ENCODE data around the gene PDK2. TPM values are rescaled to one million over a fixed set of nuclear protein-coding genes. Genes with fewer than 3 reads are reported as not detected.

PDK2 gene
- total and polyA plus RNA-seq, 9 of the 15 experiments (the other 6 are each of a cell fraction or from before 2014, with no cell fraction given): 0.03 to 2.5 (median 1.4) TPM

GRCh38 chr17:50094753-50095619, at the start of gene PDK2 (continued):
- TF ChIP-seq ZZZ3 (IDR thresholded peaks at IDR 0.05): no peak
- peak; percentile 81 for TF ChIP-seq ASH1L (IDR thresholded peaks at IDR 0.05; ENCODE audit: borderline replicate concordance, low read depth, partially characterized antibody)
- TF ChIP-seq, protein P1, sequence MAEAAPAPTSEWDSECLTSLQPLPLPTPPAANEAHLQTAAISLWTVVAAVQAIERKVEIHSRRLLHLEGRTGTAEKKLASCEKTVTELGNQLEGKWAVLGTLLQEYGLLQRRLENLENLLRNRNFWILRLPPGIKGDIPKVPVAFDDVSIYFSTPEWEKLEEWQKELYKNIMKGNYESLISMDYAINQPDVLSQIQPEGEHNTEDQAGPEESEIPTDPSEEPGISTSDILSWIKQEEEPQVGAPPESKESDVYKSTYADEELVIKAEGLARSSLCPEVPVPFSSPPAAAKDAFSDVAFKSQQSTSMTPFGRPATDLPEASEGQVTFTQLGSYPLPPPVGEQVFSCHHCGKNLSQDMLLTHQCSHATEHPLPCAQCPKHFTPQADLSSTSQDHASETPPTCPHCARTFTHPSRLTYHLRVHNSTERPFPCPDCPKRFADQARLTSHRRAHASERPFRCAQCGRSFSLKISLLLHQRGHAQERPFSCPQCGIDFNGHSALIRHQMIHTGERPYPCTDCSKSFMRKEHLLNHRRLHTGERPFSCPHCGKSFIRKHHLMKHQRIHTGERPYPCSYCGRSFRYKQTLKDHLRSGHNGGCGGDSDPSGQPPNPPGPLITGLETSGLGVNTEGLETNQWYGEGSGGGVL (CRISPR knock-in tag; IDR thresholded peaks at IDR 0.05): no peak
- no peak for TF ChIP-seq SIN3A (IDR thresholded peaks at IDR 0.05; ENCODE audit: borderline replicate concordance in 2 of 2, control insufficient read depth in 1 of 2, low read depth in 2 of 2, low read length in 2 of 2)
- TF ChIP-seq, protein P2, sequence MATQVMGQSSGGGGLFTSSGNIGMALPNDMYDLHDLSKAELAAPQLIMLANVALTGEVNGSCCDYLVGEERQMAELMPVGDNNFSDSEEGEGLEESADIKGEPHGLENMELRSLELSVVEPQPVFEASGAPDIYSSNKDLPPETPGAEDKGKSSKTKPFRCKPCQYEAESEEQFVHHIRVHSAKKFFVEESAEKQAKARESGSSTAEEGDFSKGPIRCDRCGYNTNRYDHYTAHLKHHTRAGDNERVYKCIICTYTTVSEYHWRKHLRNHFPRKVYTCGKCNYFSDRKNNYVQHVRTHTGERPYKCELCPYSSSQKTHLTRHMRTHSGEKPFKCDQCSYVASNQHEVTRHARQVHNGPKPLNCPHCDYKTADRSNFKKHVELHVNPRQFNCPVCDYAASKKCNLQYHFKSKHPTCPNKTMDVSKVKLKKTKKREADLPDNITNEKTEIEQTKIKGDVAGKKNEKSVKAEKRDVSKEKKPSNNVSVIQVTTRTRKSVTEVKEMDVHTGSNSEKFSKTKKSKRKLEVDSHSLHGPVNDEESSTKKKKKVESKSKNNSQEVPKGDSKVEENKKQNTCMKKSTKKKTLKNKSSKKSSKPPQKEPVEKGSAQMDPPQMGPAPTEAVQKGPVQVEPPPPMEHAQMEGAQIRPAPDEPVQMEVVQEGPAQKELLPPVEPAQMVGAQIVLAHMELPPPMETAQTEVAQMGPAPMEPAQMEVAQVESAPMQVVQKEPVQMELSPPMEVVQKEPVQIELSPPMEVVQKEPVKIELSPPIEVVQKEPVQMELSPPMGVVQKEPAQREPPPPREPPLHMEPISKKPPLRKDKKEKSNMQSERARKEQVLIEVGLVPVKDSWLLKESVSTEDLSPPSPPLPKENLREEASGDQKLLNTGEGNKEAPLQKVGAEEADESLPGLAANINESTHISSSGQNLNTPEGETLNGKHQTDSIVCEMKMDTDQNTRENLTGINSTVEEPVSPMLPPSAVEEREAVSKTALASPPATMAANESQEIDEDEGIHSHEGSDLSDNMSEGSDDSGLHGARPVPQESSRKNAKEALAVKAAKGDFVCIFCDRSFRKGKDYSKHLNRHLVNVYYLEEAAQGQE (IDR thresholded peaks at IDR 0.05; ENCODE audit: borderline replicate concordance): peak; percentile 51
- TF ChIP-seq, protein P2 (CRISPR knock-in tag; IDR thresholded peaks at IDR 0.05; ENCODE audit: low read depth): no peak
- TF ChIP-seq RBFOX2 (IDR thresholded peaks at IDR 0.05; ENCODE audit: low read depth, low read length): 0 out of 2 replicates have a peak, but pooled peaks have one; percentile 15
- TF ChIP-seq TEAD1 (CRISPR knock-in tag; IDR thresholded peaks at IDR 0.05): peak in 1 of 2 experiments; percentile 73; a peak in 1 of 4 replicates
- TF ChIP-seq CREM (IDR thresholded peaks at IDR 0.05; ENCODE audit: low read depth): peak; percentile 36
- TF ChIP-seq ZNF282 (CRISPR knock-in tag; IDR thresholded peaks at IDR 0.05): no peak; the same call in 1 of the 2 replicates
- TF ChIP-seq L3MBTL2 (IDR thresholded peaks at IDR 0.05): peak; percentile 95
- 0 out of 2 replicates have a peak, but pooled peaks have one; percentile 16 for TF ChIP-seq EGR1 (conservative IDR thresholded peaks at IDR 0.05)
- TF ChIP-seq, protein P3, sequence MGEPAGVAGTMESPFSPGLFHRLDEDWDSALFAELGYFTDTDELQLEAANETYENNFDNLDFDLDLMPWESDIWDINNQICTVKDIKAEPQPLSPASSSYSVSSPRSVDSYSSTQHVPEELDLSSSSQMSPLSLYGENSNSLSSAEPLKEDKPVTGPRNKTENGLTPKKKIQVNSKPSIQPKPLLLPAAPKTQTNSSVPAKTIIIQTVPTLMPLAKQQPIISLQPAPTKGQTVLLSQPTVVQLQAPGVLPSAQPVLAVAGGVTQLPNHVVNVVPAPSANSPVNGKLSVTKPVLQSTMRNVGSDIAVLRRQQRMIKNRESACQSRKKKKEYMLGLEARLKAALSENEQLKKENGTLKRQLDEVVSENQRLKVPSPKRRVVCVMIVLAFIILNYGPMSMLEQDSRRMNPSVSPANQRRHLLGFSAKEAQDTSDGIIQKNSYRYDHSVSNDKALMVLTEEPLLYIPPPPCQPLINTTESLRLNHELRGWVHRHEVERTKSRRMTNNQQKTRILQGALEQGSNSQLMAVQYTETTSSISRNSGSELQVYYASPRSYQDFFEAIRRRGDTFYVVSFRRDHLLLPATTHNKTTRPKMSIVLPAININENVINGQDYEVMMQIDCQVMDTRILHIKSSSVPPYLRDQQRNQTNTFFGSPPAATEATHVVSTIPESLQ (CRISPR knock-in tag; IDR thresholded peaks at IDR 0.05): no peak

Data from K562 (cell line).